Measurements from ENCODE around the gene LTB.

DNA sequence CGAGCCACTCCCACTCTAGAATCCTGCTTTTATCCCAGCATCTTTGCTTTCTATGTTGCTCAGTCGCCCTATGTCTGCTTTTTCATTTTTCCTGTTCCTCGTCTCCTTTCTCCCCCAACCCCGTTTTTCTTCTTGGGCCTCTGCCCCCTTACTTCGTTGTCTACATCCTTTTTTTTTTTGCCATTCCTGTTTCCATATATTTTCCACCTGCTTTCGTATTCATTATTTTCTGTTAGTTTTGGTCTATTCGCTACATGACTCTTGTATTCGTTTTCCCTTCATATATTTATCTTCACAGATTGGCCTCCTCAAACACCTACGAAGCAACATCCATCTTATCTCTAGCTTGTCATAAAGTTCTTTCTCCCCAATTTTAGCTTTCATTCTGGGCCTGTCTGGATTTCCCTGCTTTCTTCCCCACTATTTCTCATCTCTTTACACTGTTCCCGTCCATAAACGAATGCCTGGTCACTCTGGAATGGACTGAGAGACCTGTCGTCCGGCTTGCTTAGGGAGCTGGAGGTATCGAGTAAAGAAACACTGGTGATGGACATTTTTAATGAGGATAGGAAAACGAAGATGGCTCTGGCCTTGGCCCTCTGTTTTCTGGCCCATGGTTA lies 39.2 kb upstream of the LTB start:
- TF ChIP-seq, protein P1, sequence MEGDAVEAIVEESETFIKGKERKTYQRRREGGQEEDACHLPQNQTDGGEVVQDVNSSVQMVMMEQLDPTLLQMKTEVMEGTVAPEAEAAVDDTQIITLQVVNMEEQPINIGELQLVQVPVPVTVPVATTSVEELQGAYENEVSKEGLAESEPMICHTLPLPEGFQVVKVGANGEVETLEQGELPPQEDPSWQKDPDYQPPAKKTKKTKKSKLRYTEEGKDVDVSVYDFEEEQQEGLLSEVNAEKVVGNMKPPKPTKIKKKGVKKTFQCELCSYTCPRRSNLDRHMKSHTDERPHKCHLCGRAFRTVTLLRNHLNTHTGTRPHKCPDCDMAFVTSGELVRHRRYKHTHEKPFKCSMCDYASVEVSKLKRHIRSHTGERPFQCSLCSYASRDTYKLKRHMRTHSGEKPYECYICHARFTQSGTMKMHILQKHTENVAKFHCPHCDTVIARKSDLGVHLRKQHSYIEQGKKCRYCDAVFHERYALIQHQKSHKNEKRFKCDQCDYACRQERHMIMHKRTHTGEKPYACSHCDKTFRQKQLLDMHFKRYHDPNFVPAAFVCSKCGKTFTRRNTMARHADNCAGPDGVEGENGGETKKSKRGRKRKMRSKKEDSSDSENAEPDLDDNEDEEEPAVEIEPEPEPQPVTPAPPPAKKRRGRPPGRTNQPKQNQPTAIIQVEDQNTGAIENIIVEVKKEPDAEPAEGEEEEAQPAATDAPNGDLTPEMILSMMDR (IDR thresholded peaks at IDR 0.05; ENCODE audit: low read length), result no peak
- no peak for TF ChIP-seq EZH2 (IDR thresholded peaks at IDR 0.05; ENCODE audit: borderline replicate concordance, low read length)
